NOMO-1 treated with DMSO at 0.1 percent for 48 hours (cell line): Measurements from ENCODE around the gene PITPNM1.
"Not testable (repeated sequence)": the region's sequence is repeated elsewhere in the genome, so short reads cannot be mapped to it uniquely, and the experiment has no call there.

Experiments
- DNase-seq: peaks from one replicate; lab custom pipeline; 2025; ENCODE audit not compliant: unreplicated experiment; lab: John Stamatoyannopoulos, UW

The PITPNM1 gene

DNA sequence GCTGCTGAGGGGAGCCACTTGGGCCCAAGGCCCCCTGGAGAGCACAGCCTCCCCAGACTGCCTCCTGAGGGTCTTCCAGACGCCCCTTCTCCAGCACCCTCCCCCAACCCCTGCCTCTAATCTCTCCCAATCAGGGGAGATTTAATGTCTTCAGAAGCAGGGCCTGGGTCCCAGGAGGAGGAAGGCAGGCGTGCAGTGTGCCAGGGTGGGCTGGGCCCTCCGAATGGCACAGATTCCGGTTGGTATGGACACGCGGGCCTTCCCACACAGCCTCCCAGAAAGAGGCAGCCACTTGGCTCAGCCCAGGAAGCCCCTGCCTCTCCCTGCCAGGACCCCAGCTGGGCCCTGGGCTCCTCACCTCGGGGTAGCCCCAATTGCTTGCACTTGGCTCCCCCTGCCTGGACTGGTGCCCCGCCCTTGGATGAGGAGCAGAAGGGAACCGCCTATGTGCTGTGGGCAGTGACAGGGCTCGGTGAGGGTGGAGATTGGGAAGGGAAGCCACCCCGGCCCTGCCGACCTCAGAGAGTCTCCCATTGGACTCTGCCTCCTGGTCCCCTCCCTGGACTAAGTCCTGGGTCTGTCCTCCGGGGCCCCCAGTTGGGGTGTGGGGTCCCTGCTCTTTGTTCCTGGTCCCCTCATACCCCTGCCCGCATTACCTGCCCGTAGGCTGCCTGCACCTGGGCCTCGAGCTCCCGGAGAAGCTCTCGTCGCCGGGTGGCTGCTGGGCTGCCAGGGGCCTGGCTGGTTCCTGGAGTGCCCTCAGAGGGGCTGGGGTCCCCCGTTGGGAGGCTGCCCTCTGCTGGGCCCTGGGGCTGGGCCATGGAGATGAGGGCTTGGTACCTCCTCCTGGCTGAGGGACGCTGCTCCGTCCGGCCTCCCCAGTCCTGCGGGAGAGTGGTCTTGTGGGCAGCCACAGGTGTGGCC lies 18.7 kb upstream of the PITPNM1 start:
- no peak for DNase-seq

- no peak for DNase-seq
Observed at GRCh38 chr11:67522844-67523555, 17.8 kb upstream of the PITPNM1 start, which contains the start of gene CABP2. CABP2 (minus strand) TSS chr11:67523446; CDS start chr11:67523326, 120 bp downstream.

- DNase-seq: no peak
Observed at GRCh38 chr11:67522338-67522737, 17.2 kb upstream of the PITPNM1 start.

GRCh38 chr11:67521924-67522323 lies 16.8 kb upstream of the PITPNM1 start:
- no peak for DNase-seq

DNA sequence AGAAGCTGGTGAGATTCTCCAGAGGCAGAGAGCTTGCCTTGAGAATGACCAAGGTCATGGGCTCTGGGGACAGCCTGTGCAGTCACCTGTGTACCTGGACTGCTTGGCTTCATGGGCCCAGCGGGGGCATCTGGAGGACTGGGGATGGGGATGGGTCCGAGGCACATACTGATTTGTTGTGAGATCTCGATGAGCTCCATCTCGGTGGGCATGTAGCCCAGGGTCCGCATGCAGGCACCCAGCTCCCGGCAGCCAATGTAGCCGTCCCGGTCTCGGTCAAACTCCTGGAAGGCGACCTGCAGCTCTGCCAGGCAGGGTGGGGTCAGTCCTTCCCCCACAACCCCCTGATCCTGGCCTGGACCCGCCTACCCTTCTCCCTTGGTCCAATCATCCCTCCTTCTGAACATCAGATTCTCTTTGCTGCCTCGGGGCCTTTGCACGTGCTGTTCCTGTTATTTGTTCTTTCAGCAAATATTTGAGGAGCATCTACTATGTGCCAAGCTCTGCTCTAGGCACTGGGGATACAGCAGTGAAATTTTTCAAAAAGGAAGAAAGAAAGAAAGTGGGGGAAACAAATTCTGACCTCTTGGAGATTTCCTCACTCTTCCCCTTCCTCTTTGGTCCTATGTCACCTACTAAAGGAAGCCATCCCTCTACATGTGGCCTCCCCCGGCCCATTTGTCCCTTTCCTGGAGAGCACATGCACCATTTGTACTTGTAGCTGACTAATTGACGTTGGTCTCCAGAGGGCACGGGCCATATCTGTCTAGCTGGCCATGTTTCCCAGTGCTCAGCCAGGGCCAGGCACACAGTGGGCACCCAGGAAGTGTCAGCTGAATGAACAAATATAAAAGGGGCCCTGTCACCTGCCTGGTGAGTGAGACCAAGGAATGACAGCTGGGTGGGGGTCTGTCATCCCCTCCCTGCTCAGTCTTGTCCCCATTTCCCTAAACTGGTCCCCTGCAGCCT lies 16.0 kb upstream of the PITPNM1 start:
- no peak for DNase-seq

DNA sequence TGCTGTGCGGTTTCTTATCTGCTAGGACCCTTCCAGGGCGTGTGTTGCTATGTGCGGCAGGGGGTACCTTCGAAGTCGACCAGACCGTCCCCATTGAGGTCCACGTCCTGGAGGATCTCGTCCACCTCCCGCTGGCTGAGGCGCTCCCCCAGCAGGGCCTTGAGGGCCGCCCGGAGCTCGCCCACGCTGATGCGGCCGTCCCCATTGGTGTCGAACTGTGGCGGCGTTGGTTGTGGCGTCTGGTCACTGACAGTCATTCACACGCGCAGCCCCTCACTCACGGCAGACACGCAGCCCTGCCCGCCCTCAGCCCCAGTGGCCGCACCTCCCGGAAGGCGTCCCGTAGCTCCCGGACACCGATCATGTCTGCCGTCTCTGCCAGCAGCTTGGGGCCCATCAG lies 14.6 kb upstream of the PITPNM1 start:
- DNase-seq: no peak

DNA sequence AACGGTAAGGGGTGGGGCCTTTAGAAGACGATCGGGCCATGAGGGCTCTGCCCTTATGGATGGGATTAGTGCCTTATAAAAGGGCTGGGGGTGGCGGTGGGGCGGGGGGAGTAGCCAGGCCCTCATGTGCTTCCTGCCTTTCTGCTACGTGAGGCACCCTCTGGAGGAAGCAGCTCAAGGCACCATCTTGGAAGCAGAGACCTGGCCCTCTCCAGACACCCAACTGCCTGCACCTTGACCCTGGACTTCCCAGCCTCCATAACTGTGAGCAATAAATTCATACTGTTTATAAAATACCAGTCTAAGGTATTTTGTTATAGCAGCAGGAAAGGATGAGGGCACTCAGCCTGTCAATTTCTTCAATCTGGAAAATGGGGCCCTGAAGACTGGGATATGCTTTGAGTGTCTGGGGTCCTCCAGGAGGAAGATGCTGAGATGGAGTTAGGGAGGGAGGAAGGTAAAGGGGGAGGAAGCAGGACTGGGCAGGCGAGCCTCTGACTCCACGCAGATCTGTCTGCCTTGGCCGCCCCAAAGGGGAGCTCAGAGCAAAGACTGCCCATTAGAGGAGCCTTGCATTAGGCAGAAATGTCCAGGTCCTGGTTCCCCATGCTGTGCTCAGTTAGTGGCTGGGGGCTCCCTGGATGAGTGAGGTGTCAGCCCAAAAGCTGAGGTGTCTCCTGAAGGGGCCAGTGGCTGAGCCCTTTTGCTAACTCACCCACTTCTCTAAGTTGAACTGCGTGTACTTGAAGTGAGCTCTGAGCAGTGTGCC lies 12.8 kb upstream of the PITPNM1 start:
- no peak for DNase-seq

GRCh38 chr11:67516806-67517205 lies 11.6 kb upstream of the PITPNM1 start:
- no peak for DNase-seq

DNA sequence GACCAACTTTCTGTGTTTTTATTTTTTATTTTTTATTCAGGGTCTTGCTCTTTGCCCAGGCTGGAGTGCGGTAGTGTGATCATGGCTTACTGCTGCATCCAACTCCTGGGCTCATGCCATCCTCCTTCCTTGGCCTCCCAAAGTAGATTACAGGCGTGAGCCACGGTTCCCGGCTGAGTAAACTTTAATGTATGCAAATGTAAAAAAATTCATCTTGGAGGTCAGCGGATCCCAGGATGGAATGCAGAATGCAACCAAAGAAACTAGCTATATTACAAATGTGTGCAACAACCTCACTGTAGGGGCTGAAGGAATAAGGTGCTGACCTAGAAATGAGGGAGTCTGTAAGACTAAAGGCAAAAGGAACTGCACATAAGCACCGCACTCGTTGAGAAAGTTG lies 9.0 kb upstream of the PITPNM1 start:
- DNase-seq: no peak

DNA sequence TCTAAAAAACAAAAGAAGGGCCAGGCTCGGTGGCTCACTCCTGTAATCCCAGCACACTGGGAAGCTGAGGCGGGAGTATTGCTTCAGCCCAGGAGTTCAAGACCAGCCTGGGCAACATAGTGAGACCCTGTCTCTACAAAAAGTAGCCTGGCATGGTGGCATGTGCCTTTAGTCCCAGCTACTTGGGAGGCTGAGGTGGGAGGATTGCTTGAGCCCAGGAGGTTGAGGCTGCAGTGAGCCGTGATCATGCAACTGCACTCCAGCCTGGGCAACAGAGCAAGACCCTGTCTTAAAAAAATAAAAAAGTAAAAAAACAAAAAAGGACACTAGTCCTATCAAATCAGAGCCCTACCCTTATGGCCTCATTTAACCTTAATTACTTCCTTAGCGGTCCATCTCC lies 6.4 kb upstream of the PITPNM1 start:
- not testable (repeated sequence) for DNase-seq

GRCh38 chr11:67510023-67510345 lies 4.8 kb upstream of the PITPNM1 start:
- DNase-seq: no peak

GRCh38 chr11:67508486-67509121 lies 3.4 kb upstream of the PITPNM1 start:
- peak; percentile 92 for DNase-seq

DNA sequence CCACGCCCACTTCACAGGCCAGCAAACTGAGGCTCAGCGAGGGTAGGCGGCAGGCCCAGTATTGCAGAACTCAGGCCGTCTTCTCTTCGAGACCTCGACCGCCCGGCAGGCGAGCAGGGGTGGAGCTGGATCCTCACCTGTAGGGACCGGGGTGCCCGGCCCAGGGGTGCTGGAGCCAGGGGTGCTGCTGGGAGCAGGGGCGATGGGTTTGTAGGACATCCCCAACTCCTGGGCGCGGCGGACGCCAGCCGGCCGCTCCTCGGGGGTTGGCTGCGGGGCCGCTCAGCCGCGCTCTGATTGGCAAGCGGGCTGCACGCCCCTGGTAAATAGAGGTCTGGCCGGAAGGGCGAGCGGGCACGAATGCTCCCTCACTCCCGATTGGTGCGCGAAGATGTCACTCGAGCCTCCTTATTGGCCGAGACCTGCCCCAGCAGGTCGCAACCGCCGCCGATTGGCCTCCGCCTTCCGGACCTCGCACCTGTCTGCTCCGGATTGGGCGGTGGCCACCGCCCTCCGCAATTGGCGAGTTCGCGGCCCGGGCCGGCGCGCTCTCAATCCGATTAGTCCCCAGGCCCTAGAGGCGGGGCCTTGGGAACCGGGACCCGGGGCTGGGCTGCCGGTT lies 2.8 kb upstream of the PITPNM1 start, which contains the start of gene CDK2AP2:
Gene CDK2AP2, minus strand, starts transcription at position 299 of the 622 bp plus-strand sequence. Its CDS starts 80 bp downstream, at position 219.
- peak; percentile 98 for DNase-seq

DNA sequence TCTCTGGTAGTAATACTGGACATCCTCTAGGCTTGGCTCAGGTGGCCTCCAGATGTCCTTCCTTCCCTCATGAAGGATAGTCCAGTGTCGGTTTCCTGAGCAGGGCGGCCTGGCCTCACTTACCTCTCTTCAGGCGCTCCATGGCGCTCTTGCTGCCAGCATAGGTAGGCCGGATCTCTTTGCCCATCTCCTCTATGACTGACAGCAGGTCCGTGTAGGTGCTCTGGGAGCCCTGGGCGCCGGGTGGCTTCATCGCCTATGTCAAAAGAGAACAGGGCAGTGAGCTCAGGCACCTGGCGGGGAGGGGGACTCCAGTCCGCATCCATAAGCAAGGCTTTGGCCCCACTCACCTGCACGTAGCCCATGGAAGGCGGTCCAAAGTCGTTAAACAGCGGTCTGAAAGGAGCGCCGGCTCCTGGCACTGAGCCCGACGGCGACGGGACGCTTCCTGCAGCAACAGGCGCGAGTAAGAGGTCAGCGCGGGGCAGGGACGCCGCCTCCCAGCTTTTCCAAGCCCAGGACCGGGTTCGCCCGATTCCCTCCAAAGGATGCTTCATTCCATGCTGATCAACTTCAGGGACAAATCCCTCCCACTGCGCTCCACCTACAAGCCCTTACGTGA lies 2.2 kb upstream of the PITPNM1 start:
- no peak for DNase-seq

DNA sequence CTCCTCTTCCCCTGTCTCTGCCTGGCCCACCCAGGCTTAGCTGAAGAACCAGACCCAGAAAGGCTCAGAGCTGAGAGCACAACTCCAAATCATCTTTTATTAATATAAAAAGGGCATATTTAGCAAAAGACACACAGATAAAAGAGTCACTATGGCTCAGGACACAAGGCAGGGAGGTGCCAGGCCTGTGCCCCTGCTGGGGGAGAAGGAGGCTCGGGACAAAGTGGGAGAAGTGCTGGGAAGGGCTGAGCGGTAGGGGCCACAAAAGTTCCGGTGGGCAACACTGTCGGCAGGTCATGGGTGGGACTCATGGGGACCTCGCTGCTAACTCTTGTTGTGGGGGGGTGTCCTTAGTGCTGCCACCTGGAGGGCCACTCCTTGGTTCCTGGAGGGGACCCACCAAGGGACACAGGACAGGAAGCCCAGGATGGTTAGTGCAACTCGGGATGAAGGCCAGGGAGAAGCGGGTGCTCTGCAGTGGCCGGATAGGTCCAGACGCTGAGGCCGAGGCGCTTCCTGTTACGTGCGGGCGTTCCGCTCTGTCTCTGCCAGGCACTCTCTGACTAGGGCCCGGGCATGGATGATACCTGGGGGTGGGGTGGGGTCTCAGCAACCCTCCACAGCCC lies 1.4 kb upstream of the PITPNM1 start:
- DNase-seq: no peak

DNA sequence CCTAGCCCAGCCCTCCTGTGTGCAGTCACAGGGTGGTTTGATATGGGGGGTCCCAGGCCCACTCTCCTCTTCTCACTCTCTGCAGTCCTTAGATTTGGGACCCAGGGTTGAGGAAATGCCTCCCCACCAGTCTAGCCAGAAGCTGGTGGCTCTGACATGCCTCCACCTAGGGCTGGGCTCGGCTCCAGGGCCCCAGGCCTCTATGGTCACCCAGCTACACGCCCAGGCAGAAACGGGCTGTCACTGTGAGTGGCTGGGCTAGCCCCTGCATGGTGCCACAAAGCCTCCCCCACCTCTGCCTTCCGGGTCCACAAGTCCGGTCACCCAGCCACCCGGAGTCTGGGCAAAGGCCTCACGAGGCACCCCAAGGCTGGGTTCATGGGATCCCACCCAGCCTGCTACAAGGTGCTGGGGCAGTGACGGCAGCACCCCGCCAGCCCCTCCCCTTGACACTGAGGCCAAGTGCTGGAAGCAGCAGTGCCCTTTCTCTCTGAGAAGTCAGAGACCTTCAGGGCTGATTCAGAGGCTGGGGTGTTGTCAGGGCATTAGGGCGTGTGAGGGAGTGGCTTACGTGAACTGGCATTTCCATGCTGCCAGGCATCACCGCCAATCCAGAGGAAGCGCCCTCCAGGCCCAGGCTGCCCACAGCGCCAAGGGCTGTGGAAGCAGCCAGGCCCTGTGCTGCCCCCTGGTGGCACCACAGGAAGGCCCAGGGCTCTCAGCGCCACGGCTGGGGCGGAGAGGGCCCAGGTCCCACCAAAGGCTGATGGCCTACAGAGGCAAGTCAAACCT lies 638 bp upstream of the PITPNM1 start:
- DNase-seq: peak; percentile 87
